Keratinocyte (primary cell): ENCODE results near the gene GLDN. TPM values are rescaled to one million over a fixed set of nuclear protein-coding genes. Genes with fewer than 3 reads are reported as not detected.

Experiments used
- DNase-seq: peaks from one replicate; pipeline ENCODE4 v3.0.0-alpha.2; 2011; ENCODE audit warnings: low read depth, missing footprints, low spot score
- FAIRE-seq: peaks from 2 replicates; lab custom pipeline; 2011; peaks lifted over from hg19 to GRCh38; lab: Jason Lieb, UNC
- H2AFZ ChIP-seq: 2 replicates; pipeline ENCODE4 v1.6.0; 2012; ENCODE audit warnings: low read length, control low read depth, inconsistent platforms; ENCODE audit not compliant: control insufficient read depth
- H3K27ac ChIP-seq: 2 replicates; pipeline ENCODE4 v1.5.1; 2011; ENCODE audit warnings: low read length; ENCODE audit not compliant: control insufficient read depth, insufficient read depth
- H3K27me3 ChIP-seq: 3 replicates; pipeline ENCODE4 v1.6.0; 2011; ENCODE audit warnings: low read length; ENCODE audit not compliant: control insufficient read depth, insufficient read depth; ENCODE audit errors: extremely low read depth
- H3K36me3 ChIP-seq, 2 experiments: 2 replicates in 1 of 2; 3 replicates in 1 of 2; pipeline ENCODE4 v1.5.1; 2011; ENCODE audit warnings: low read length in 2 of 2, mild to moderate bottlenecking in 1 of 2; ENCODE audit not compliant: control insufficient read depth in 2 of 2, insufficient read depth in 2 of 2; ENCODE audit errors: extremely low read depth in 1 of 2
- H3K4me1 ChIP-seq: 3 replicates; pipeline ENCODE4 v1.5.1; 2011; ENCODE audit warnings: low read length; ENCODE audit not compliant: control insufficient read depth, insufficient read depth; ENCODE audit errors: extremely low read depth
- H3K4me2 ChIP-seq: 3 replicates; pipeline ENCODE4 v1.6.0; 2011; ENCODE audit warnings: low read depth, low read length; ENCODE audit not compliant: control insufficient read depth, insufficient read depth; ENCODE audit errors: extremely low read depth
- H3K4me3 ChIP-seq, 3 experiments: fragments of 200-600 bp in 1 of 3; sonication (generic) in 1 of 3; 2 replicates in 2 of 3; 3 replicates in 1 of 3; pipeline ENCODE4 v1.5.1; 2011 to 2016; ENCODE audit warnings: low read length in 3 of 3, mild to moderate bottlenecking in 3 of 3, control low read depth in 2 of 3, inconsistent platforms in 1 of 3, low read depth in 1 of 3, mixed read lengths in 1 of 3, mixed run types in 1 of 3, moderate library complexity in 1 of 3; ENCODE audit not compliant: control insufficient read depth in 2 of 3, insufficient read depth in 2 of 3; ENCODE audit errors: extremely low read depth in 1 of 3
- H3K79me2 ChIP-seq: 2 replicates; pipeline ENCODE4 v1.6.0; 2012; ENCODE audit warnings: low read length; ENCODE audit not compliant: control insufficient read depth, insufficient read depth
- H3K9ac ChIP-seq: 3 replicates; pipeline ENCODE4 v1.6.0; 2011; ENCODE audit warnings: low read length; ENCODE audit not compliant: control insufficient read depth, insufficient read depth; ENCODE audit errors: extremely low read depth
- H3K9me1 ChIP-seq: 3 replicates; pipeline ENCODE4 v1.6.0; 2011; ENCODE audit warnings: low read length; ENCODE audit not compliant: control insufficient read depth, insufficient read depth; ENCODE audit errors: extremely low read depth
- H3K9me3 ChIP-seq: 2 replicates; pipeline ENCODE4 v1.5.1; 2012; ENCODE audit warnings: low read depth, low read length; ENCODE audit not compliant: control insufficient read depth
- H4K20me1 ChIP-seq: 3 replicates; pipeline ENCODE4 v1.6.0; 2011; ENCODE audit warnings: low read length; ENCODE audit not compliant: control insufficient read depth, insufficient read depth; ENCODE audit errors: extremely low read depth
- CTCF ChIP-seq, 3 experiments: IDR thresholded peaks in 1 of 3; conservative IDR thresholded peaks in 1 of 3; optimal IDR thresholded peaks in 1 of 3; 2 replicates in 2 of 3; 3 replicates in 1 of 3; pipeline versions ENCODE3 to v1.5.1; 2011; ENCODE audit warnings: low read length in 3 of 3, mild to moderate bottlenecking in 3 of 3, moderate library complexity in 2 of 3, control low read depth in 1 of 3, inconsistent platforms in 1 of 3; ENCODE audit not compliant: insufficient read depth in 2 of 3; ENCODE audit errors: extremely low read depth in 1 of 3
- EZH2 ChIP-seq: IDR thresholded peaks from one replicate; pipeline ENCODE4 v1.6.1; 2012; ENCODE audit warnings: inconsistent platforms, mild to moderate bottlenecking, low read length, moderate library complexity
- dilution Hi-C: fragments of 300-500 bp; cut with MboI; formaldehyde crosslinking; loops from one replicate; pipeline ENCODE4 v1.7.0; 2020; ENCODE audit warnings: low sequenced_read_pairs; ENCODE audit not compliant: extremely low pct_ligation_motif_present
- polyA plus RNA-seq, 5 experiments: library from polyadenylated mRNA; depleted of rRNA in 3 of 5; stranded (reverse) in 3 of 5; stranded (forward) in 1 of 5; unstranded in 1 of 5; fragments of >200 nt; gene quantifications; 1 replicate in 1 of 5; 2 replicates in 3 of 5; 3 replicates in 1 of 5; pipeline versions ENCODE4 v1.2.1 to v1.2.3, GENCODE V29; 2011 to 2012; ENCODE audit warnings: missing spikeins in 2 of 5, low read depth in 1 of 5, low replicate concordance in 1 of 5

GLDN gene
- polyA plus RNA-seq, 1 donor (not counting 4 experiments of a cell fraction or from before 2014, with no cell fraction given): 0.09 TPM

- no peaks in the 10 kb centered on the region for H3K36me3 ChIP-seq
- FAIRE-seq: no peak
- H3K9me3 ChIP-seq: no peaks in the 10 kb centered on the region
- dilution Hi-C loops: no loop called here
- no peak overlapping the region for H2AFZ ChIP-seq
- H3K27me3 ChIP-seq: no peaks in the 10 kb centered on the region
- H3K4me1 ChIP-seq: peaks cover 7% of the 10 kb centered on the region
- no peak for DNase-seq
- no peak for TF ChIP-seq CTCF (optimal IDR thresholded peaks at IDR 0.05 in 1 of 3, IDR thresholded peaks at IDR 0.05 in 1 of 3, conservative IDR thresholded peaks at IDR 0.05 in 1 of 3; ENCODE audit: extremely low read depth in 1 of 3, insufficient read depth in 2 of 3, low read length in 3 of 3)
- no peak for TF ChIP-seq EZH2
- no peaks in the 10 kb centered on the region for H4K20me1 ChIP-seq
- no peak overlapping the region for H3K4me3 ChIP-seq
- H3K9me1 ChIP-seq: no peaks in the 10 kb centered on the region
- no peak overlapping the region for H3K9ac ChIP-seq
- H3K27ac ChIP-seq: no peak overlapping the region
- H3K79me2 ChIP-seq: no peaks in the 10 kb centered on the region
- H3K4me2 ChIP-seq: no peak overlapping the region
These were observed 24.8 kb upstream of the GLDN start for GRCh38 chr15:51316636-51317035.

GRCh38 chr15:51318382-51319150, 22.9 kb upstream of the GLDN start:
- H3K9ac ChIP-seq: no peak overlapping the region
- H3K9me1 ChIP-seq: no peaks in the 10 kb centered on the region
- no peak for TF ChIP-seq EZH2
- no peak for TF ChIP-seq CTCF (optimal IDR thresholded peaks at IDR 0.05 in 1 of 3, IDR thresholded peaks at IDR 0.05 in 1 of 3, conservative IDR thresholded peaks at IDR 0.05 in 1 of 3; ENCODE audit: extremely low read depth in 1 of 3, insufficient read depth in 2 of 3, low read length in 3 of 3)
- dilution Hi-C loops: no loop called here
- DNase-seq: no peak
- H3K27me3 ChIP-seq: no peaks in the 10 kb centered on the region
- no peaks in the 10 kb centered on the region for H3K79me2 ChIP-seq
- no peak overlapping the region for H2AFZ ChIP-seq
- no peak overlapping the region for H3K27ac ChIP-seq
- no peak for FAIRE-seq
- H3K4me1 ChIP-seq: no peaks in the 10 kb centered on the region
- no peaks in the 10 kb centered on the region for H4K20me1 ChIP-seq
- no peaks in the 10 kb centered on the region for H3K9me3 ChIP-seq
- no peaks in the 10 kb centered on the region for H3K36me3 ChIP-seq
- H3K4me2 ChIP-seq: no peak overlapping the region
- H3K4me3 ChIP-seq: no peak overlapping the region
